Measurements from ENCODE around the gene TLL2.

TLL2 gene

GRCh38 chr10:96358851-96359540 lies 154.7 kb downstream of the TLL2 start, which contains the start of gene OPALIN:
Gene OPALIN, minus strand, starts transcription at chr10:96359002. Its CDS starts 106 bp downstream, at chr10:96358896.
- DNase-seq (ENCODE audit: low read depth): no peak

GRCh38 chr10:96357038-96357620 lies 156.6 kb downstream of the TLL2 start:
- DNase-seq (ENCODE audit: low read depth): no peak

DNA sequence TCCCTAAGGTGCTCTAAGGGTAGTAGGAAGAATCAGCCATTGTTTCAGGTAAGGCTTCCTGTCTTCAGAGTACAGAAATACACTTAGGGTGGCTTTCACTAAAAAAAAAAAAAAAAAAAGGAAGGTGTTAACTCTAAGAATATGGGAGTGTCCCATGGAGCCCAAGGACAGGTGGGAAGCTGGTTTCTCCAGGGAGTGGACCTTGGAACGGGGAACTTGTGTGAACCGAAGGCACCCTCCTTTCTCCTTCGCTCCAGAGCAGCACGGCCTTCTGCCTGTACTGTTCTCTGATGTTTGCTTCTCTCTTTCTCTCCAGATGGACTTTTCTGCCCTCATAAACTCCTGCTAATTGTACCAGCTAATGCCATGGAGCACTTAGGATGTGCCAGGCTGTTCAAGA lies 161.1 kb downstream of the TLL2 start:
- DNase-seq (ENCODE audit: low read depth): no peak

DNA sequence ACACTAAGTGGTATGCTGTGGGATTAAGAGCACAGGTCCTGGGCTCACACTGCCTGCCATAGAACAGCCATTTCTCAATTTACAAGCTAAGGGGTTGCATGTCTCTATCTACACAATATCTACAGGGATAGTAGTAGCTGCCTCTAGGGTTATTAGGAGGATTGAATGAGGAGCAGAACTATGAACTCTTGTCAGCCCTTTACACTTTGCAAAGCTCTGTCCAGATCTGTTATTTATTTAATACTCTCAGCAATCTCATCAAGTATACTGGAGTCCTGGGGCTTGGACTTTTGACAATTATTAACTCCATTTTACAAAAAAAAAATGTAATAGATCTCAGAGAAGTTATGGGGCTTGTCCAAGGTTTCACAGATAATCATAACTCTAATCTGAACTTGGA lies 161.7 kb downstream of the TLL2 start:
- DNase-seq (ENCODE audit: low read depth): no peak

- no peak for DNase-seq (ENCODE audit: low read depth)
These were observed 167.4 kb downstream of the TLL2 start for GRCh38 chr10:96346295-96346694.

DNA sequence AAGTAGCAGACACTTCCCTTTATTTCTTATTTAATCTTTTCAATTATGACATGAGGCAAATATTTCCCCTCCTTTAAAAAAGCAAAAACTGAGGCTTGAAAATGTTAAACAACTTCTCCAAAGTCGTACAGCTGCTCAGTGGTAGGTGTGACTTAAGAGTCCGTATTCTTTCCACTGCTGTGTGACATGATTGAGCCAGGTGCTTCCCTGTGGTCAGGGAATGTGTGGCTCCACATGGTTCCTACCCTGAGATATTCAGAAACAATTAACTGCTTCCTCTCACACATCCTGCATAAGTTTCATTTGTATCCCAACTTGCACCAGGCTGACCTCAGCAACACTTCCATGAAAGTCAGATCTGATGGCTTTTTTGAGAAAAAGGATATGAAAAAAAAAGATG lies 168.5 kb downstream of the TLL2 start:
- DNase-seq (ENCODE audit: low read depth): no peak

GRCh38 chr10:96344178-96344577 lies 169.5 kb downstream of the TLL2 start:
- no peak for DNase-seq (ENCODE audit: low read depth)

DNA sequence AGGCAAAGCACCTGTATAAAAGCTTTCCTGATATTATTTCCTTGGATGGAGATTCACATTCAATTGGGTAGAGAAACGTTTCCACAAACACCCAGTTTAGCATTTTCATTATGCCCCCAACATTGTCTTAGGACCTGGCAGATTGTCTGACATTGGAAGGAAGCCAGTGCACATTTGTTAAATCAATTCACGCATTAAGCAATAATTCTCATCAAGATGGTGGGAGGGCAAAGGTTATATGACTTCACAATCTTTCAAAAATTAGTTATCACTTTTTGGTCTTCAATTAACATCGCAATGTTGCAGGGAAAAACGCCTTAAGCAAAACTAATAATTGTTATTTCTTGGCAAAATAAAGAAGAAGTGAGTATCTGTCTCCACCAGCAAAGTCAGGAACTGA lies 171.3 kb downstream of the TLL2 start:
- DNase-seq (ENCODE audit: low read depth): no peak

GRCh38 chr10:96341219-96342182 lies 172.2 kb downstream of the TLL2 start:
- no peak for DNase-seq (ENCODE audit: low read depth)

GRCh38 chr10:96339956-96340904 lies 173.5 kb downstream of the TLL2 start:
- DNase-seq (ENCODE audit: low read depth): no peak

GRCh38 chr10:96339383-96339782 lies 174.3 kb downstream of the TLL2 start:
- no peak for DNase-seq (ENCODE audit: low read depth)

DNA sequence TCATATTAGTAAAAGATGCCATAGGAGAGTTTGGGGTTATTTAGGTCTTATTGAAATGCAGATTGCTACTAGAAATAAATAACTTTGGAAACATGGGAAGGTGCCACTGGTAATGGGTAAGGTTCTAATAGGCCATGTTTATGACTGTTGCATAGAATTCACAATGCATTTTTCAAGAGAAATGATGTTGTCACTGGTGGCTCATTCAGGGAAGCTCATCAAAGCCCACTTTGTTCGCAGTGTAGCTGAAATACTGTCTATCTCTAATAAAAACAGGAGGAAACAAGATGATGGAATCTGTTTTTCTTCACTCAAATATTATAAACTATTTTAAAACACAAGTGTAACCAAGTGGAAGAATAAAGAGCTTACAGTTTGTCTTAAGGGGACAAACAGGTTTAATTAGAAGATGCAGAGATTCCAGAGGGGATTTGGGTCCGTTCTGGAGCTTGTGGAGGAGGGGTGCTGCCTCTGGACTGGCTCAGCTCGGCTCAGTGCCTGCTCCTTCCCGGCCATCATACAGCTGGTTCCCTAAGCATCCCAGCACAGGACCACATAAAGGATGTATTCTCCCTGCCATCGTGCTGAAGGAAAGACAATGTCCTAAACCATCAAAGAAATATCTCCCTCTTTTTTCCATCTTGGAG lies 175.3 kb downstream of the TLL2 start:
- DNase-seq (ENCODE audit: low read depth): no peak

DNA sequence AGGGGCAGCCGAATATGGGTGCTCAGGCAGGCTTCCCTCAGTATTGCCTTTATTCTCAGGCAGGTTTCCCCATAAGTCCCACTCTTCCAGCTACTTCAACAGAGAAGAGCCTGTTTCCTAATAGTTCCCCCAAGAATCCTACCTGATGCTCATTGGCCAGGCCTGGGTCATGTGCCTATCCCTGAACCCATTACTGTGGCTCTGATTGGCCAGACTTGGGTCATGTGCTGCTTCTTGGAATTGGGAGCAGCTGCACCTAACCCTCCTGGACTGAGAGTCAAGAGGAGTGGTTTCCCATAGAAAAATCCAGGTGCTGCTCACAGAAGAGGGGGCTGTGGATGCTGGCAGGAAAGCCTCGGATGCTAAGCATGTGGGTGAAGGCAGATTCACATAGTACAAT lies 176.6 kb downstream of the TLL2 start:
- DNase-seq (ENCODE audit: low read depth): no peak

DNA sequence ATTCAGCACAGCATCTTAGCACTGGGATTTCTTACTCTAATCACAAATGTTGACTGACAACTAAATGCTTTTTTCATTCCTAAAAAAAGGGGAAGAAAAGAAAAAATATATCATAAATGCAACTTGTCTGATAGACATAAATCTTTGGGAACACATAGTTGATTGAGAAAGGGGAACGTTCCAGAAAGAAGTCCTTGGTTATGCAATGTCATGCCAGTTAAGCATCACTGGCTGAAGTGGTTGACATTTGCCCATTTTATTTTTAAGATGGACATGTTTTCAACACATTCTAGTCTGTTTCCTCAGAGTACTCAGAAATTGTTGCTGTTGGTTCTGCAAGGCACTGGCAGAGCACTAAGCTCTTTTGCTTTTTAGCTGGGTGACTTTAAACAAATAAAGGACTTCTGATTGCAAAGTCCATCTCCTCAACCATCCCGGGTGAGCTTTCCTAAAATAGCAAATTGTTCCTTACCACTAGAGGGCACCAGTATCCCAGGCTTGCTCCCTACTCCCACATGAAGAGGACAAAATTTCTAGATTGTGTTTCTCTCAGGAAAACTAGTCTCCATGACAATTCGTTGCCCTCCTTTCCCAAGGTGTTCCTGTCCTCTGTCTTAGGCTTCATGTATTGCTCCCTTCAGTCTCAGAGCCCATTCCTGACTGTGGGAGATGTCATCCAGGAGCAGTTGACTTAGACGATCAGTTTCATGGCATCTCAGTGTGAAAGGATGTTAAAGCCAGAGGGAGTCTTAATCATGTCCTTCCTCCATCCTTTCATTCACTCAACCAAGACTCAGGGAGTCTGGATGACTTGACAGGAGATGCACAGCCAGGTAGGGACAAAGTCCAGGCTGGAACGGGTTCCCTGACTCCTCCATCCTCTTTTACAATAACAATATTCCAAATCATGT lies 178.9 kb downstream of the TLL2 start:
- no peak for DNase-seq (ENCODE audit: low read depth)

DNA sequence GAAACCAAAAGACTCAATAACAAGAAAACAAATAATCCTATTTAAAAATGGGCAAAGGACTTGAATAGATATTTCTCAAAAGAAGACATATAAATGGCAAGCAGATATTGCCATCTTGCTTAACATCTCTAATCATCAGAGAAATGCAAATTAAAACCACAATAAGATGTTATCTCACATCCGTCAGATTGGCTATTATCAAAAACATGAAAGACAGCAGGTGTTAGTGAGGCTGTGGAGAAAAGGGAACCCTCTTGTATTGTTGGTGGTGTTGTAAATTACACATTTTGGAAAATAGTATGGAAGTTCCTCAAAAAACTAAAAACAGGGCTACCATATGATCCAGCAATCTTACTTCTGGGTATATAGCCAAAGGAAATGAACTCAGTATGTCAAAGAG lies 180.6 kb downstream of the TLL2 start:
- no peak for DNase-seq (ENCODE audit: low read depth)

- DNase-seq (ENCODE audit: low read depth): no peak
These were observed 186.3 kb downstream of the TLL2 start for GRCh38 chr10:96327462-96327861.

DNA sequence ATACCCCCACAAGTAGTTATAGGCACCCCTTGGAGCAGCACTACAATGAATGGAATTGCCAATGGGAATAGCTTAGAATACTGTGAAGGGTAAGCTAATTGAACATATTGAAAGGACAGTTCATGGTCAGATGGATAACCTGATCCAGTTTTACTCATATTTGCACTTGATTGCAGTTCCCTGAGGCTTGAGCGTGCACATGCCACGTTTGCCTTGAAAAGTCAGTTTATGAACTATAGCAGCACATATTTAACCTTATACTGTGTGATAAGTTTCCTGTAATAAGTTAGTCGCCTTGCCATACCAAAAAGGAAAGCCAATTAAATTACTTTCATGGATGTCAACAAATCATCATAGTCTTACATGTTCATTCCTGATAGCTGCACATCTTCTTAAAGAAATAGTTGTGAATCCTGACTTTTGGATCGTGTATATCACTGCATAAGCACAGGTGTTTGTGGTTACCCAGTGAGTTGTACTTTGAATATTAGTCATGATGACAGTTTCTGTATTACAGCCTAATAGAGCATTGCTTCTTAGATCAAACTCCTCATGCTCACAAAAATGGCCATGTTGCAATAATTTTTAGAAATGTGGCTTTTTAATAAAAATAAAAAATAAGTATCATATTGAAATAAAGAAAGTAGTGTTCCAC lies 187.9 kb downstream of the TLL2 start:
- no peak for DNase-seq (ENCODE audit: low read depth)

GRCh38 chr10:96324447-96324846 lies 189.3 kb downstream of the TLL2 start:
- no peak for DNase-seq (ENCODE audit: low read depth)

- no peak for DNase-seq (ENCODE audit: low read depth)
These were observed 191.5 kb downstream of the TLL2 start for GRCh38 chr10:96322275-96322674.

DNA sequence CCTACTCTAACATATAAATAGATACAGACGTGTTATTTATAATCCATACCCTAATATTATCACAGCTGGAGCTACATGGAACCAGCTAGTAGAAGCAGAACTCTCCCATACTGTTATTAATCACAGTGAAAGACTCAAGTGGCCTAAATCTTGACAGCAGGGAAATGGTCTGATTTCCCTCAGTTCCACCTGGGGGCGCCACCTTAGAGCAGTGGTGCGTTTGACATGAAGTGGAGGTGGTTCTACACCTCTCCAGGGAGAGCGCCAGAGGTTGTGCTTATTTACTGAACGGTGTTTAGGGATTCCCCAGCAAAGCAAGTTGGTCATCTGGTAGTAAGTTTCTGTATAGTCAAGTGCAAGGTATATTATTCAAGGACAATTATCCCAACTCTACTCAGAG lies 191.9 kb downstream of the TLL2 start:
- DNase-seq (ENCODE audit: low read depth): no peak

Data from stimulated activated CD8-positive, alpha-beta memory T cell treated with anti-CD3 and anti-CD28 coated beads, Interleukin-12 subunit alpha, Interleukin-12 subunit beta, amount 100 ng/mL, for 4 hours (primary cell).